Measurements from ENCODE around the gene NPAS1. TPM values are rescaled to one million over a fixed set of nuclear protein-coding genes. Genes with fewer than 3 reads are reported as not detected.

The NPAS1 gene
- total RNA-seq, 1 donor from 2014 or later: not detected

GRCh38 chr19:46999377-46999776 lies 20.3 kb upstream of the NPAS1 start:
- no peaks in the 10 kb centered on the region for H3K9me3 ChIP-seq (replicated peaks)
- intact Hi-C loops (cut with micrococcal nuclease): no loop called here
- no peak overlapping the region for H3K27ac ChIP-seq (replicated peaks)
- DNase-seq: no peak
- peaks cover 29% of the 10 kb centered on the region for H3K4me1 ChIP-seq
- H3K4me3 ChIP-seq: no peak overlapping the region
- H3K27me3 ChIP-seq (ENCODE audit: low read depth): no peaks in the 10 kb centered on the region
- TF ChIP-seq, protein P1, sequence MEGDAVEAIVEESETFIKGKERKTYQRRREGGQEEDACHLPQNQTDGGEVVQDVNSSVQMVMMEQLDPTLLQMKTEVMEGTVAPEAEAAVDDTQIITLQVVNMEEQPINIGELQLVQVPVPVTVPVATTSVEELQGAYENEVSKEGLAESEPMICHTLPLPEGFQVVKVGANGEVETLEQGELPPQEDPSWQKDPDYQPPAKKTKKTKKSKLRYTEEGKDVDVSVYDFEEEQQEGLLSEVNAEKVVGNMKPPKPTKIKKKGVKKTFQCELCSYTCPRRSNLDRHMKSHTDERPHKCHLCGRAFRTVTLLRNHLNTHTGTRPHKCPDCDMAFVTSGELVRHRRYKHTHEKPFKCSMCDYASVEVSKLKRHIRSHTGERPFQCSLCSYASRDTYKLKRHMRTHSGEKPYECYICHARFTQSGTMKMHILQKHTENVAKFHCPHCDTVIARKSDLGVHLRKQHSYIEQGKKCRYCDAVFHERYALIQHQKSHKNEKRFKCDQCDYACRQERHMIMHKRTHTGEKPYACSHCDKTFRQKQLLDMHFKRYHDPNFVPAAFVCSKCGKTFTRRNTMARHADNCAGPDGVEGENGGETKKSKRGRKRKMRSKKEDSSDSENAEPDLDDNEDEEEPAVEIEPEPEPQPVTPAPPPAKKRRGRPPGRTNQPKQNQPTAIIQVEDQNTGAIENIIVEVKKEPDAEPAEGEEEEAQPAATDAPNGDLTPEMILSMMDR (IDR thresholded peaks at IDR 0.05; ENCODE audit: borderline replicate concordance): no peak
- peaks cover 55% of the 10 kb centered on the region for H3K36me3 ChIP-seq

DNA sequence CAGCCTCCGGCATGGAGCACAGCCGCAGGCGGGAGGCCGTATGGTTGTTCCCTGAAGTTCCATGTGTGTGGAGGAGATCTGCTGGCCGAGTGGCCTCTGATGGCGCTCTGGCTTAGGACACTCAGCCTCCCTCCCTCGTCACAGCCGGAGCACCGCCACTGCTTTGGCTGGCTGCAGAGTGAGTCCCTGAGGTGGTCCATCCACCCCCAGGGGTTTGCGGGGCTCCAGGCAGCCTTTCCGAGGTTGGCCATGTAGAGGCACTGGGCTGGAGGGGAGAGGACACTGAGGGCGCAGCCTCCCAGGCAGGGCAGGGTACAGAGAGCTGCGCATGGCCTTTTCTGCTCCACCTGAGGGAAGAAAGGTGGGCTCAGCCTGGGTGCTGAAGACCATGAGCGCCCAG lies 19.8 kb upstream of the NPAS1 start:
- TF ChIP-seq, protein P1 (IDR thresholded peaks at IDR 0.05; ENCODE audit: borderline replicate concordance): no peak
- peaks cover 55% of the 10 kb centered on the region for H3K36me3 ChIP-seq
- no peak overlapping the region for H3K27ac ChIP-seq (replicated peaks)
- H3K4me1 ChIP-seq: peaks cover 31% of the 10 kb centered on the region
- no peaks in the 10 kb centered on the region for H3K9me3 ChIP-seq (replicated peaks)
- H3K4me3 ChIP-seq: no peak overlapping the region
- no peak for DNase-seq
- intact Hi-C loops (cut with micrococcal nuclease): no loop called here
- no peaks in the 10 kb centered on the region for H3K27me3 ChIP-seq (ENCODE audit: low read depth)

DNA sequence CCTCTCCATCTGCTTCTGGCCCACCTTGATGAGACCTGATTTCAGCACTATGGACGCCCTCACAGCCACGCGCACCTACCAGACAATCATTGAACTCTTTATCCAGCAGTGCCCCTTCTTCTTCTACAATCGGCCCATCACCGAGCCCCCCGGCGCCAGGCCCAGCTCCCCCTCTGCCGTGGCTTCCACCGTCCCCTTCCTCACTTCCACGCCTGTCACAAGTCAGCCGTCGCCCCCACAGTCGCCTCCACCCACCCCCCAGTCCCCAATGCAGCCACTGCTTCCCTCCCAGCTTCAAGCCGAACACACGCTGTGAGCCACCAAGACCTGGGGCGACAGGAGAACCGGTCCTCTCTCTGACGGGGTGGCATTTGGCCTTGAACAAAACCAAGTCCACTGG lies 19.3 kb upstream of the NPAS1 start:
- TF ChIP-seq, protein P1 (IDR thresholded peaks at IDR 0.05; ENCODE audit: borderline replicate concordance): no peak
- peaks cover 31% of the 10 kb centered on the region for H3K4me1 ChIP-seq
- no peaks in the 10 kb centered on the region for H3K27me3 ChIP-seq (ENCODE audit: low read depth)

GRCh38 chr19:47001584-47001983 lies 18.1 kb upstream of the NPAS1 start:
- Histone ChIP-seq H3K9me3 (replicated peaks) (no peaks in the 10 kb centered on the region), H3K27me3 (ENCODE audit: low read depth) (no peaks in the 10 kb centered on the region), H3K27ac (replicated peaks) (no peak overlapping the region), H3K4me3 (no peak overlapping the region), H3K36me3 (peaks cover 50% of the 10 kb centered on the region), H3K4me1 (peaks cover 24% of the 10 kb centered on the region)
- intact Hi-C loops (cut with micrococcal nuclease): no loop called here
- DNase-seq: no peak
- TF ChIP-seq, protein P1 (IDR thresholded peaks at IDR 0.05; ENCODE audit: borderline replicate concordance): no peak

More for the DNA sequence above, 19.3 kb upstream of the NPAS1 start:
- H3K9me3 ChIP-seq (replicated peaks): no peaks in the 10 kb centered on the region
- H3K4me3 ChIP-seq: no peak overlapping the region
- no peak overlapping the region for H3K27ac ChIP-seq (replicated peaks)
- intact Hi-C loops (cut with micrococcal nuclease): no loop called here
- peaks cover 55% of the 10 kb centered on the region for H3K36me3 ChIP-seq
- DNase-seq: no peak

DNA sequence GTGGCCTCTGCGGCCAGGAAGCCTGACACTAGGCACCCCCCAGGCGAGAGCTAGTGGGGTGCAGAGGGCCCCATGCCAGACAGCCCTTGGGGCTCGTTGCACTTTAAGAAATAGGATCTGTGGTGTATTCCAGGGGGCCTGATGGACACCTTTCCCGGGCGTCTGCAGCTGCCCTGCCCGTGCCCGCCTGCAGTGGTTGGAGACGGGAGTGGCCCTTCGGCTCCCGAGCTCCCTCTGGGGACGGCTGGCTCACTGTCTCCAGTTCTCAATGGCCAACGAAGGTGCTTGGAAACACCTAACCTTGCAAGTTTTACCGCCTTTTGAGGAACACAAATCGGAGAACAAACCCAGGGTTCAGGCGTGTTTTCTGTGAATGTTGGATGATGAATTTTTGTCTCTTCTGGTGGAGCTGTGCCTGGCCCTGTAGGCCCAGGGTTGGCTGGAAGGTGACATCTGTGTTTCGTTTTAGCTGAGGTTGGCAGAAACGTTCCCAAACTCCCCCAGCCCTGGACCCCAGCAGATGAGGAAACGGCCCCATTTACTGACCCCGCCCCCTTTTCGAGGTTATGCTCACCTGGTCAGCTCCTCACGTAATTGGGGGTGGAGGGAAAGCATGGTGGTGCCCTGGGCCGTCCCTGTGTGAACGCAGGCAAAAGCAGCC lies 17.4 kb upstream of the NPAS1 start:
- Histone ChIP-seq H3K9me3 (replicated peaks) (no peaks in the 10 kb centered on the region), H3K36me3 (peaks cover 43% of the 10 kb centered on the region), H3K4me3 (no peak overlapping the region), H3K27me3 (ENCODE audit: low read depth) (no peaks in the 10 kb centered on the region), H3K27ac (replicated peaks) (no peak overlapping the region), H3K4me1 (peaks cover 24% of the 10 kb centered on the region)
- no peak for DNase-seq
- intact Hi-C loops (cut with micrococcal nuclease): no loop called here
- TF ChIP-seq, protein P1 (IDR thresholded peaks at IDR 0.05; ENCODE audit: borderline replicate concordance): peak; percentile 44

All from left ventricle myocardium inferior (tissue), 1 donor.